ENCODE measurements around the gene POLR2H.

POLR2H gene

GRCh38 chr3:184414418-184415202 lies 53.1 kb downstream of the POLR2H start:
- TF ChIP-seq CTCF (IDR thresholded peaks at IDR 0.05; ENCODE audit: low read depth, low read length, poor library complexity, severe bottlenecking) (no peak), EZH2phosphoT487 (IDR thresholded peaks at IDR 0.05; ENCODE audit: borderline replicate concordance, low read length) (no peak)
- no peak overlapping the region for H3K4me2 ChIP-seq (ENCODE audit: low read length)
- H3F3A ChIP-seq (ENCODE audit: control insufficient read depth, insufficient read depth) = no peaks in the 10 kb centered on the region
- H3K36me3 ChIP-seq (ENCODE audit: control insufficient read depth, low read length) = no peaks in the 10 kb centered on the region
- no peak overlapping the region for H3K27ac ChIP-seq (ENCODE audit: low read depth, low read length)
- no peaks in the 10 kb centered on the region for H3K79me2 ChIP-seq (ENCODE audit: control insufficient read depth, low read length)
- H3K9me3 ChIP-seq (ENCODE audit: control insufficient read depth, insufficient read depth, low read length) = no peaks in the 10 kb centered on the region
- H4K20me1 ChIP-seq (ENCODE audit: control insufficient read depth, insufficient read depth, low read depth, low read length) = no peaks in the 10 kb centered on the region
- H3K4me3 ChIP-seq (ENCODE audit: low read length) = no peak overlapping the region
- H3K9me2 ChIP-seq (replicated peaks; ENCODE audit: control insufficient read depth, low read length) = no peaks in the 10 kb centered on the region
- H3K27me3 ChIP-seq (ENCODE audit: control insufficient read depth, low read length) = no peaks in the 10 kb centered on the region
- no peaks in the 10 kb centered on the region for H3K4me1 ChIP-seq (ENCODE audit: control insufficient read depth, low read length)

- H3K9me2 ChIP-seq (replicated peaks; ENCODE audit: control insufficient read depth, low read length) = no peaks in the 10 kb centered on the region
- no peaks in the 10 kb centered on the region for H4K20me1 ChIP-seq (ENCODE audit: control insufficient read depth, insufficient read depth, low read depth, low read length)
- no peaks in the 10 kb centered on the region for H3K4me1 ChIP-seq (ENCODE audit: control insufficient read depth, low read length)
- H3K79me2 ChIP-seq (ENCODE audit: control insufficient read depth, low read length) = no peaks in the 10 kb centered on the region
- no peak overlapping the region for H3K4me3 ChIP-seq (ENCODE audit: low read length)
- no peak for TF ChIP-seq EZH2phosphoT487 (IDR thresholded peaks at IDR 0.05; ENCODE audit: borderline replicate concordance, low read length)
- no peak overlapping the region for H3K27ac ChIP-seq (ENCODE audit: low read depth, low read length)
- no peak overlapping the region for H3K4me2 ChIP-seq (ENCODE audit: low read length)
- H3F3A ChIP-seq (ENCODE audit: control insufficient read depth, insufficient read depth) = no peaks in the 10 kb centered on the region
- no peaks in the 10 kb centered on the region for H3K36me3 ChIP-seq (ENCODE audit: control insufficient read depth, low read length)
- H3K27me3 ChIP-seq (ENCODE audit: control insufficient read depth, low read length) = no peaks in the 10 kb centered on the region
- H3K9me3 ChIP-seq (ENCODE audit: control insufficient read depth, insufficient read depth, low read length) = no peaks in the 10 kb centered on the region
Observed at GRCh38 chr3:184415203-184415490, 53.6 kb downstream of the POLR2H start.

- no peaks in the 10 kb centered on the region for H3K9me3 ChIP-seq (ENCODE audit: control insufficient read depth, insufficient read depth, low read length)
- H3K27me3 ChIP-seq (ENCODE audit: control insufficient read depth, low read length) = peaks cover 1% of the 10 kb centered on the region; the same call in 1 of the 2 replicates
- H3K4me1 ChIP-seq (ENCODE audit: control insufficient read depth, low read length) = no peaks in the 10 kb centered on the region
- no peaks in the 10 kb centered on the region for H3K79me2 ChIP-seq (ENCODE audit: control insufficient read depth, low read length)
- no peak overlapping the region for H3K27ac ChIP-seq (ENCODE audit: low read depth, low read length)
- H4K20me1 ChIP-seq (ENCODE audit: control insufficient read depth, insufficient read depth, low read depth, low read length) = no peaks in the 10 kb centered on the region
- peak; percentile 88 for TF ChIP-seq CTCF (IDR thresholded peaks at IDR 0.05; ENCODE audit: low read depth, low read length, poor library complexity, severe bottlenecking)
- no peak for TF ChIP-seq EZH2phosphoT487 (IDR thresholded peaks at IDR 0.05; ENCODE audit: borderline replicate concordance, low read length)
- no peaks in the 10 kb centered on the region for H3K9me2 ChIP-seq (replicated peaks; ENCODE audit: control insufficient read depth, low read length)
- H3K4me3 ChIP-seq (ENCODE audit: low read length) = no peak overlapping the region
- H3K4me2 ChIP-seq (ENCODE audit: low read length) = no peak overlapping the region
- H3F3A ChIP-seq (ENCODE audit: control insufficient read depth, insufficient read depth) = no peaks in the 10 kb centered on the region
- H3K36me3 ChIP-seq (ENCODE audit: control insufficient read depth, low read length) = no peaks in the 10 kb centered on the region
Observed at GRCh38 chr3:184417619-184418327, 56.3 kb downstream of the POLR2H start.

All from DOHH2 (cell line).